GM21390 (cell line): Measurements from ENCODE around the gene SPINT4.
"Not testable (repeated sequence)": the region's sequence is repeated elsewhere in the genome, so short reads cannot be mapped to it uniquely, and the experiment has no call there.

Source experiments
- ATAC-seq: cut with Tn5 transposase; IDR thresholded peaks from one replicate; pipeline ENCODE4 v1.9.1; 2021; ENCODE audit not compliant: unreplicated experiment

The SPINT4 gene

DNA sequence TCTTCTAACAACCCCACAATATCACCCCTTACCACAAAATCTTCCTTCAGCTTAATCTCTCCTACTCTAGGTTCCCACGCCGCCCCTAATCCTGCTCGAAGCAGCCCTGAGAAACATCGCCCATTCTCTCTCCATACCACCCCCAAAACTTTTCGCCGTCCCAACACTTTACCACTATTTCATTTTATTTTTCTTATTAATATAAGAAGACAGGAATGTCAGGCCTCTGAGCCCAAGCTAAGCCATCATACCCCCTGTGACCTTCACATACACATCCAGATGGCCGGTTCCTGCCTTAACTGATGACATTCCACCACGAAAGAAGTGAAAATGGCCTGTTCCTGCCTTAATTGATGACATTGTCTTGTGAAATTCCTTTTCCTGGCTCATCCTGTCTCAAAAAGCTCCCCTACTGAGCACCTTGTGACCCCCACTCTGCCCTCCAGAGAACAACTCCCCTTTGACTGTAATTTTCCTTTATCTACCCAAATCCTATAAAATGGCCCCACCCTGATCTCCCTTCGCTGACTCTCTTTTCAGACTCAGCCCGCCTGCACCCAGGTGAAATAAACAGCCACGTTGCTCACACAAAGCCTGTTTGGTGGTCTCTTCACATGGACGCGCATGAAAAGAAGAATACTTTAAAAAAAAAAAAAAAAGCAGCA, 42.6 kb downstream of the SPINT4 start:
- not testable (repeated sequence) for ATAC-seq

DNA sequence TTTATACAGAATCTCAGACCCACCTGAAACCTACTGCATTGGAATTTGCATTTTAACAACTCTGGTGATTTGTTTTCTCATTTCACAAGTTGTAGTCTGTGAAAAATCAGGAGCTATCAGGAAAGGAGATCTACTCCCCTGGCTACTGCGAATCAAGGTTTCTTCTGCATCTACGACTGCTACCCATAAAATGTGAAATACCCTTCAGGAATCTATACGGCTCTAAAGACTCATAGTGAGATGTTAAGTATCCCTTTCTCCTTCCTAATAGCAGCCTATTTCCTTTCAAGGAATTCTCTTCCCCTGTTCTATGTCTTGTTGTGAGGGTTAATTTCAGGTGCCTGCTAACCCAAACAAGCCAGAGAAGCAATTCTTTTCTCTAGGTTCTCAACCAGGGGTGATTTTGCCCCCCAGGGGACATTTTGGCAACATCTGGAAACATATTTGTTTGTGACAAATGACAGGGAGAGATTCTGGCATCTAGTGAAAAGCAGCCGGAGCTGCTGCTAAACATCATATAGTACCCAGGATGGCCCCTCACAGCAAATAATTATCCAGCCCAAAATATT, 43.2 kb downstream of the SPINT4 start:
- no peak for ATAC-seq

DNA sequence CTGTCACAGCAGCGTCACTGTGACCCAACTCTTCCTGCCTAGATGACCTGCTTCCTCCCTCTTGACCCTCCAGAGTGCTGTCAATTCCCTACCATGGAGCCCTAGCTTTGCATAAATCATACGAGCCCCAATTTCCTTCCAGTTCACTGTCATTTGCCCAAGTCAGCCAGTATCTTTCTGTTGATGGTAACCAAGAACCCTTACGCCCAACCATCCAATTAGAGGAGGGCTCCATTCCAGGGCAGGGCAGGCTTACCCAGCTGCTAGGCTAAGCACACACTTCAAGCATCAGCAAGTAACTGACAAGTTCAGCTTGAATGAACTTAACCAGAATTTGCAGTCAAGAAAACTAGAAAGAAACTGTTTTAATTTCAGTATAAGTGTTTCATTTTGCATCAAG, 43.8 kb downstream of the SPINT4 start:
- peak; percentile 60 for ATAC-seq

DNA sequence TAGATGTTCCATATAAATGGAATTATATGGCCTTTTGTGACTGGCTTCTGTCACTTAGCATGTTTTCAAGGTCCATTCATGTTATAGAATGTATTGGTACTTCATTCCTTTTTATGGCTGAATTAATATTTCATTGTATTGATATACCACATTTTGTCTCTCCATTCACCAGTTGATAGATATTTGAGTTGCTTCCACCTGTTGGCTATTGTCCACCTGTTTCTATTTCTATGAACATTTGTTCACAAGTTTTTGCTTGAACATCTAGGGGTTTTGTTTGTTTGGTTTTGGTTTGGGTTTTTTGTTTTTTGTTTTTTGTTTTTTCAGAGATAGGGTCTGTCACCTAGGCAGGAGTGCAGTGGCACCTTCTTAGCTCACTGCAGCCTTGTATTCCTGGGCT, 46.3 kb downstream of the SPINT4 start:
- no peak for ATAC-seq

DNA sequence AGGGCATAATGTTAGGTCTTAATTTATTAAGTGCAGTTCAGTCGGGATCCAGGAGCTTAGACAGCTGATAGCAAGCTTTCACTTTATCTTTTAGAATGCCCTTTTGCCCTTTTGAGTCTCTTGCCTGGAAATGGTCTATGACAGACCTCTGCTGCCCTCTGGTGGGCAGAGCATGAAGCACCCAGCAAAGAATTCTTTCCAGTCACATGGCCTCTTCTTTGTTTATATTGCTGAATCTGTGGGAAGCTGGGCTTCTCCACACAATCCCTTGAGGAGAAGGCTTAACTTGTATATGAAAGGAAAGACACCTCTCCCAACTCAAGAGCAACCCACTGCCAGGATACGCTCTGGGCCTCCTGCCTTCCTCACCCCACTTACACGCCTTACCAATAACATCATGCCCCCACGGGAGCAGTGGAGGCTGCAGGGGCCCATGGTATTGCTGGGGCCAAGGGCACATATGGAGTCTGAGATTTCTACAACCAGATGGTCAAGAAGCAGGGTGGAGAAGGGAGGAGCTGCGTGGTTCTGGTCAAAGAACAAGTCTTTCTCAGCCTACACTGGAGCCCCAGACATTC, 49.1 kb downstream of the SPINT4 start:
- ATAC-seq: no peak

DNA sequence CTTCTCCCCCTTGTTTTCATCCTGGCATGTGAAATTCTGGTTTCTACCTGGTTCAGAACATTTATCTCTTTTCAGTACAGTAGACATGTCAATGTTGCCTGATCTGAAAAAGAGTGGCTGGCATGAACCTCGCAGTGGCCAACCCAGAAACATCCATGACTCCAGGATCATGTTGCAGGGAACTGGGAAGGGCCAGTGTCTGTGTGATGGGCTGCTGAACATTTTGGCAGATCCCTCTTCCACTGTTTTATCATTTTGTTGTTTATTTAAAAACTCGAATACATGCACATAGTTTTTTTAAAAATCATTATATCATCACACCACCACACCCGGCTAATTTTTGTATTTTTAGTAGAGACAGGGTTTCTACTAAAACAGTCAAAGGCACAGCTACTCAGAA, 50.5 kb downstream of the SPINT4 start:
- ATAC-seq: no peak

DNA sequence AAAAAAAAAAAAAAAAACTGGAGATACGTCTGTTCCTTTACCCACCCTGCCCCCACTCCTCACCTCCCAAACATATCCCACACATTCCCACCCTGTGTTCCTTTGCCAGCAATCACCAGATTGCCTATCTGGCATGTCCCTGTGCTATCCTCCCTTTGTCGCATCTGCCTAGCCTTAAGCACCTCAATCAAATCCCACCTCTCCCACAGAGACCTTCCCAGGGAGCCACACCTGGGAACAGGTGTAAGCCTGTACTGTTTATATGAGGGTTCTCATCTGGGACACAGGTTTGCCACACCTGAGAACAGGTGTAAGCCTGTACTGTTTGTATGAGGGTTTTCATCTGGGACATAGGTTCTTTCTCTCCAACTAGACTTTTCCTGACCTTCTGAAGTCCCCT, 52.8 kb downstream of the SPINT4 start:
- ATAC-seq: no peak

DNA sequence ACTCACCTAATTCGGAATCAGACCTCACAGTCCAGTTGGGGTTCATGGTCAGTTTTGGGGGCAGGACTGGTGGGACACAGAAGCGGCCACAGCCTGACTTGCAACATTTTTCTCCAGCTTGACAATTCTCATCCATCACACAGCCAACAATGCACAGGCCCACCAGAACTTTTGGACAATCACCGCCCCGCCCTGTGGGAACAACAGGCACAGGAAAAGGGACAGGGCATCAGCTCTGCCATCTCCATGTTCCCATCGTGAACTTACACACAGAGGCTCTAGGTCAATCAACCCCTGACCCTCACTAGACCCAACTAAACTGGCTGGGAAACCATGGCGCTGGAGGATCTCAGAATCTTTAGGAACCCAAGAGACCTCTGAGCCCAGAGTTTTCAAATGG, 53.3 kb downstream of the SPINT4 start:
- no peak for ATAC-seq
